ENCODE results near the gene DCP1A. TPM values are rescaled to one million over a fixed set of nuclear protein-coding genes. Genes with fewer than 3 reads are reported as not detected.

Gene DCP1A
- total RNA-seq, 1 donor from 2014 or later: 17.3 TPM

DNA sequence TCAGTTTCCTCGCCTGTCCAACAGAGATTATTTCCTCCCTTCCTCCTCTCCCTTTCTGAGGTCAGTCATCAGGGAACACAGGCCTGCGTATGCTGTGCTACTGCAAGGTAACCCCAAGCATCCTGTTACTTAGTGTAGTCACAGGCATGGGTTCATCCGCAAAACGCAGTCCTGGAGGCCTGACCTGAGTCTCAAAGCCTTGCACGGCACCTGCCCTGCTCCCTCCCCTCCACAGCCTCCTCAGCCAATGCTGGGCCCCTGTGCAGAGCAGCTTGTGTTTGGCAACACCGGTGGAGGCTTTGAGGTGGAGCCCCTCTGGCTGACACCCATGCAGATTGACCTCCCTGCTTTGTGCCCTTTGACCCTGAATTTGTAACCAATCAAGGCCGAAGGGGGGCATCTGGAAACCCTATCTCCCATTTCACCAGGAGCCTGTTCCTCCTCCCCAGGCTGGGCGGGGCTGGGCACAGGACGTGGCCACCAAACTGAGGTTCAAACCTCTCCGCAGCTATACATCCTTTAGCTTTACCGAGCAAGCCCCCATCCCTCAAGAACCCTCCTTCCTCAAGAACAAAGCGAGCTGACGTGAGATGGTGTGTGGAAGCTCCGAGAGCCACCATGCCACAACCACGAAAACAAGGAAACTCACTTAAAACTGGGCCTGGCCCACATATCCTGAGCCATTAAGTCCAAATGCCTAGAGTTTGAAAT lies 113.1 kb downstream of the DCP1A start:
- intact Hi-C loops (cut with DNase I): no loop called here
- no peak for DNase-seq (ENCODE audit: low spot score)

Other genes starting within 250 kb of the DCP1A start
- gene RFT1, start 217.1 kb downstream of the DCP1A start, total RNA-seq: 8.6 TPM
- gene PRKCD, start 186.3 kb downstream of the DCP1A start, total RNA-seq: 10.6 TPM
- 34.6 TPM for gene TKT, start 91.5 kb downstream of the DCP1A start, total RNA-seq
- gene CACNA1D, start 147.1 kb upstream of the DCP1A start, total RNA-seq: 0.46 TPM